ENCODE measurements around the gene JAK1.

The JAK1 gene

GRCh38 chr1:64936956-64937355 is 29.4 kb downstream of the JAK1 start:
- H2BK12ac ChIP-seq (ENCODE audit: low read length in 2 of 2): no peak overlapping the region
- no peak overlapping the region for H3K23ac ChIP-seq (ENCODE audit: low read length in 2 of 2)
- no peak overlapping the region for H4K8ac ChIP-seq (ENCODE audit: low read length)
- no peak overlapping the region for H2AFZ ChIP-seq (ENCODE audit: low read depth, low read length)
- no peaks in the 10 kb centered on the region for H3K36me3 ChIP-seq (ENCODE audit: control insufficient read depth in 1 of 2, insufficient read depth in 2 of 2, low read depth in 1 of 2, low read length in 2 of 2)
- H2BK15ac ChIP-seq (ENCODE audit: low read depth, poor library complexity, severe bottlenecking): no peak overlapping the region
- no peak overlapping the region for H3K4ac ChIP-seq (ENCODE audit: low read depth in 1 of 2, low read length in 2 of 2)
- H2AK5ac ChIP-seq (ENCODE audit: low read length, severe bottlenecking): no peak overlapping the region
- no peaks in the 10 kb centered on the region for H3K9me3 ChIP-seq (ENCODE audit: control insufficient read depth, low read length)
- H3K4me2 ChIP-seq (ENCODE audit: low read length, poor library complexity, severe bottlenecking): no peak overlapping the region
- no peak overlapping the region for H3K9ac ChIP-seq (ENCODE audit: low read length)
- H3K27ac ChIP-seq (ENCODE audit: low read length, poor library complexity, severe bottlenecking): no peak overlapping the region
- H3K4me3 ChIP-seq (ENCODE audit: insufficient read depth in 1 of 2, low read depth in 1 of 2, low read length in 2 of 2): no peak overlapping the region
- H3K4me1 ChIP-seq (ENCODE audit: control insufficient read depth, insufficient read depth, low read depth, low read length): peaks cover 9% of the 10 kb centered on the region
- DNase-seq: no peak
- H2BK120ac ChIP-seq (ENCODE audit: low read depth, low read length): no peak overlapping the region
- H4K91ac ChIP-seq (ENCODE audit: low read length): no peak overlapping the region
- H2BK5ac ChIP-seq (ENCODE audit: low read depth, low read length, poor library complexity, severe bottlenecking): no peak overlapping the region
- no peaks in the 10 kb centered on the region for H3K27me3 ChIP-seq (ENCODE audit: control insufficient read depth in 1 of 2, insufficient read depth in 1 of 2, low read length in 2 of 2)
- H3K18ac ChIP-seq (ENCODE audit: low read depth in 1 of 2, low read length in 2 of 2): no peak overlapping the region
- 100% methylated on average over 1 of the region's 1 CpG for WGBS
- no peak overlapping the region for H3K14ac ChIP-seq (ENCODE audit: low read length in 2 of 2)
- H3K79me1 ChIP-seq (replicated peaks; ENCODE audit: low read length, poor library complexity, severe bottlenecking): peaks cover 22% of the 10 kb centered on the region

GRCh38 chr1:64935551-64936155 is 30.7 kb downstream of the JAK1 start:
- no peak overlapping the region for H3K4me3 ChIP-seq (ENCODE audit: insufficient read depth in 1 of 2, low read depth in 1 of 2, low read length in 2 of 2)
- H3K9ac ChIP-seq (ENCODE audit: low read length): no peak overlapping the region
- no peak overlapping the region for H4K91ac ChIP-seq (ENCODE audit: low read length)
- H3K23ac ChIP-seq (ENCODE audit: low read length in 2 of 2): no peak overlapping the region
- H3K4me2 ChIP-seq (ENCODE audit: low read length, poor library complexity, severe bottlenecking): no peak overlapping the region
- H2BK5ac ChIP-seq (ENCODE audit: low read depth, low read length, poor library complexity, severe bottlenecking): no peak overlapping the region
- 90% methylated on average over 8 of the region's 9 CpGs for WGBS
- H3K4me1 ChIP-seq (ENCODE audit: control insufficient read depth, insufficient read depth, low read depth, low read length): peaks cover 6% of the 10 kb centered on the region
- H2AFZ ChIP-seq (ENCODE audit: low read depth, low read length): no peak overlapping the region
- H2BK15ac ChIP-seq (ENCODE audit: low read depth, poor library complexity, severe bottlenecking): no peak overlapping the region
- peaks cover 21% of the 10 kb centered on the region for H3K79me1 ChIP-seq (replicated peaks; ENCODE audit: low read length, poor library complexity, severe bottlenecking)
- H3K27me3 ChIP-seq (ENCODE audit: control insufficient read depth in 1 of 2, insufficient read depth in 1 of 2, low read length in 2 of 2): no peaks in the 10 kb centered on the region
- no peak overlapping the region for H3K27ac ChIP-seq (ENCODE audit: low read length, poor library complexity, severe bottlenecking)
- no peaks in the 10 kb centered on the region for H3K36me3 ChIP-seq (ENCODE audit: control insufficient read depth in 1 of 2, insufficient read depth in 2 of 2, low read depth in 1 of 2, low read length in 2 of 2)
- no peaks in the 10 kb centered on the region for H3K9me3 ChIP-seq (ENCODE audit: control insufficient read depth, low read length)
- H2BK120ac ChIP-seq (ENCODE audit: low read depth, low read length): no peak overlapping the region
- H3K14ac ChIP-seq (ENCODE audit: low read length in 2 of 2): no peak overlapping the region
- no peak overlapping the region for H4K8ac ChIP-seq (ENCODE audit: low read length)
- H2AK5ac ChIP-seq (ENCODE audit: low read length, severe bottlenecking): no peak overlapping the region
- H3K18ac ChIP-seq (ENCODE audit: low read depth in 1 of 2, low read length in 2 of 2): no peak overlapping the region
- no peak for DNase-seq
- no peak overlapping the region for H3K4ac ChIP-seq (ENCODE audit: low read depth in 1 of 2, low read length in 2 of 2)
- no peak overlapping the region for H2BK12ac ChIP-seq (ENCODE audit: low read length in 2 of 2)

- H3K23ac ChIP-seq (ENCODE audit: low read length in 2 of 2): no peak overlapping the region
- no peak overlapping the region for H3K4me2 ChIP-seq (ENCODE audit: low read length, poor library complexity, severe bottlenecking)
- H4K8ac ChIP-seq (ENCODE audit: low read length): no peak overlapping the region
- H3K4me1 ChIP-seq (ENCODE audit: control insufficient read depth, insufficient read depth, low read depth, low read length): peaks cover 6% of the 10 kb centered on the region
- peak; percentile 16 for DNase-seq
- WGBS: 88% methylated on average over 1 of the region's 1 CpG
- peak overlapping the region; percentile 61 for H2AK5ac ChIP-seq (ENCODE audit: low read length, severe bottlenecking)
- peak overlapping the region in 1 of 2 experiments; percentile 26 for H3K4ac ChIP-seq (ENCODE audit: low read depth in 1 of 2, low read length in 2 of 2)
- H3K79me1 ChIP-seq (replicated peaks; ENCODE audit: low read length, poor library complexity, severe bottlenecking): peaks cover 21% of the 10 kb centered on the region
- no peaks in the 10 kb centered on the region for H3K36me3 ChIP-seq (ENCODE audit: control insufficient read depth in 1 of 2, insufficient read depth in 2 of 2, low read depth in 1 of 2, low read length in 2 of 2)
- no peaks in the 10 kb centered on the region for H3K27me3 ChIP-seq (ENCODE audit: control insufficient read depth in 1 of 2, insufficient read depth in 1 of 2, low read length in 2 of 2)
- no peak overlapping the region for H4K91ac ChIP-seq (ENCODE audit: low read length)
- no peak overlapping the region for H2BK5ac ChIP-seq (ENCODE audit: low read depth, low read length, poor library complexity, severe bottlenecking)
- peak overlapping the region; percentile 72 for H3K27ac ChIP-seq (ENCODE audit: low read length, poor library complexity, severe bottlenecking)
- H2BK120ac ChIP-seq (ENCODE audit: low read depth, low read length): no peak overlapping the region
- no peaks in the 10 kb centered on the region for H3K9me3 ChIP-seq (ENCODE audit: control insufficient read depth, low read length)
- H2AFZ ChIP-seq (ENCODE audit: low read depth, low read length): no peak overlapping the region
- H3K9ac ChIP-seq (ENCODE audit: low read length): peak overlapping the region; percentile 92
- peak overlapping the region in 1 of 2 experiments; percentile 15 for H3K14ac ChIP-seq (ENCODE audit: low read length in 2 of 2)
- H2BK12ac ChIP-seq (ENCODE audit: low read length in 2 of 2): no peak overlapping the region
- peak overlapping the region in 1 of 2 experiments; percentile 33 for H3K18ac ChIP-seq (ENCODE audit: low read depth in 1 of 2, low read length in 2 of 2)
- peak overlapping the region in 1 of 2 experiments; percentile 69 for H3K4me3 ChIP-seq (ENCODE audit: insufficient read depth in 1 of 2, low read depth in 1 of 2, low read length in 2 of 2)
- no peak overlapping the region for H2BK15ac ChIP-seq (ENCODE audit: low read depth, poor library complexity, severe bottlenecking)
Observed at GRCh38 chr1:64934878-64935275, 31.5 kb downstream of the JAK1 start.

GRCh38 chr1:64934115-64934877 is 32.1 kb downstream of the JAK1 start:
- 33% methylated on average over 8 of the region's 9 CpGs for WGBS
- peak overlapping the region; percentile 61 for H2AK5ac ChIP-seq (ENCODE audit: low read length, severe bottlenecking)
- H3K14ac ChIP-seq (ENCODE audit: low read length in 2 of 2): peak overlapping the region in 1 of 2 experiments; percentile 15
- peak overlapping the region; percentile 61 for H2BK120ac ChIP-seq (ENCODE audit: low read depth, low read length)
- peak; percentile 94 for DNase-seq
- H2AFZ ChIP-seq (ENCODE audit: low read depth, low read length): no peak overlapping the region
- H3K36me3 ChIP-seq (ENCODE audit: control insufficient read depth in 1 of 2, insufficient read depth in 2 of 2, low read depth in 1 of 2, low read length in 2 of 2): no peaks in the 10 kb centered on the region
- H3K79me1 ChIP-seq (replicated peaks; ENCODE audit: low read length, poor library complexity, severe bottlenecking): peaks cover 21% of the 10 kb centered on the region
- H3K4me1 ChIP-seq (ENCODE audit: control insufficient read depth, insufficient read depth, low read depth, low read length): peaks cover 6% of the 10 kb centered on the region
- H3K27me3 ChIP-seq (ENCODE audit: control insufficient read depth in 1 of 2, insufficient read depth in 1 of 2, low read length in 2 of 2): no peaks in the 10 kb centered on the region
- peak overlapping the region; percentile 0 for H2BK5ac ChIP-seq (ENCODE audit: low read depth, low read length, poor library complexity, severe bottlenecking)
- H3K4me2 ChIP-seq (ENCODE audit: low read length, poor library complexity, severe bottlenecking): peak overlapping the region; percentile 27
- no peak overlapping the region for H2BK15ac ChIP-seq (ENCODE audit: low read depth, poor library complexity, severe bottlenecking)
- peak overlapping the region; percentile 61 for H4K91ac ChIP-seq (ENCODE audit: low read length)
- no peak overlapping the region for H3K23ac ChIP-seq (ENCODE audit: low read length in 2 of 2)
- peak overlapping the region; percentile 92 for H3K9ac ChIP-seq (ENCODE audit: low read length)
- H3K9me3 ChIP-seq (ENCODE audit: control insufficient read depth, low read length): no peaks in the 10 kb centered on the region
- H3K4ac ChIP-seq (ENCODE audit: low read depth in 1 of 2, low read length in 2 of 2): peak overlapping the region in 1 of 2 experiments; percentile 64
- peak overlapping the region; percentile 72 for H3K27ac ChIP-seq (ENCODE audit: low read length, poor library complexity, severe bottlenecking)
- H3K18ac ChIP-seq (ENCODE audit: low read depth in 1 of 2, low read length in 2 of 2): peak overlapping the region; percentile 28 to 86
- peak overlapping the region in 1 of 2 experiments; percentile 69 for H3K4me3 ChIP-seq (ENCODE audit: insufficient read depth in 1 of 2, low read depth in 1 of 2, low read length in 2 of 2)
- H2BK12ac ChIP-seq (ENCODE audit: low read length in 2 of 2): peak overlapping the region; percentile 18 to 49
- H4K8ac ChIP-seq (ENCODE audit: low read length): peak overlapping the region; percentile 45

Data from mesenchymal stem cell (in vitro differentiated cells and primary cell).